Measurements from ENCODE around the gene EYA2.

Gene EYA2

GRCh38 chr20:47117371-47117770 is 222.7 kb downstream of the EYA2 start:
- DNase-seq (ENCODE audit: low read depth, low spot score), result peak; percentile 29
- no peak for TF ChIP-seq CTCF (IDR thresholded peaks at IDR 0.05; ENCODE audit: low read depth, low read length)
- in situ Hi-C loops (cut with HindIII; ENCODE audit: low sequenced_read_pairs), result no loop called here
- H3K4me3 ChIP-seq (ENCODE audit: low read depth, low read length), result no peak overlapping the region

GRCh38 chr20:47117773-47118172 is 223.1 kb downstream of the EYA2 start:
- DNase-seq (ENCODE audit: low read depth, low spot score), result peak; percentile 44
- in situ Hi-C loops (cut with HindIII; ENCODE audit: low sequenced_read_pairs), result no loop called here
- TF ChIP-seq CTCF (IDR thresholded peaks at IDR 0.05; ENCODE audit: low read depth, low read length), result no peak
- H3K4me3 ChIP-seq (ENCODE audit: low read depth, low read length), result no peak overlapping the region

GRCh38 chr20:47118206-47118605 is 223.6 kb downstream of the EYA2 start:
- DNase-seq (ENCODE audit: low read depth, low spot score), result no peak
- in situ Hi-C loops (cut with HindIII; ENCODE audit: low sequenced_read_pairs), result no loop called here
- H3K4me3 ChIP-seq (ENCODE audit: low read depth, low read length), result no peak overlapping the region
- no peak for TF ChIP-seq CTCF (IDR thresholded peaks at IDR 0.05; ENCODE audit: low read depth, low read length)

GRCh38 chr20:47118641-47119040 is 224.0 kb downstream of the EYA2 start:
- H3K4me3 ChIP-seq (ENCODE audit: low read depth, low read length), result no peak overlapping the region
- no peak for TF ChIP-seq CTCF (IDR thresholded peaks at IDR 0.05; ENCODE audit: low read depth, low read length)
- DNase-seq (ENCODE audit: low read depth, low spot score), result no peak
- in situ Hi-C loops (cut with HindIII; ENCODE audit: low sequenced_read_pairs), result no loop called here

GRCh38 chr20:47120346-47120936 is 225.8 kb downstream of the EYA2 start:
- H3K4me3 ChIP-seq (ENCODE audit: low read depth, low read length), result no peak overlapping the region
- DNase-seq (ENCODE audit: low read depth, low spot score), result no peak
- no peak for TF ChIP-seq CTCF (IDR thresholded peaks at IDR 0.05; ENCODE audit: low read depth, low read length)
- in situ Hi-C loops (cut with HindIII; ENCODE audit: low sequenced_read_pairs), result no loop called here

GRCh38 chr20:47122560-47122959 is 227.9 kb downstream of the EYA2 start:
- in situ Hi-C loops (cut with HindIII; ENCODE audit: low sequenced_read_pairs), result no loop called here
- no peak for TF ChIP-seq CTCF (IDR thresholded peaks at IDR 0.05; ENCODE audit: low read depth, low read length)
- no peak for DNase-seq (ENCODE audit: low read depth, low spot score)
- H3K4me3 ChIP-seq (ENCODE audit: low read depth, low read length), result no peak overlapping the region
